NCI-H82 treated with DMSO at 0.1 percent for 48 hours (cell line): ENCODE results near the gene ESRRA.

Experiments
- DNase-seq: peaks from one replicate; lab custom pipeline; 2025; ENCODE audit not compliant: unreplicated experiment; lab: John Stamatoyannopoulos, UW

Gene ESRRA

DNA sequence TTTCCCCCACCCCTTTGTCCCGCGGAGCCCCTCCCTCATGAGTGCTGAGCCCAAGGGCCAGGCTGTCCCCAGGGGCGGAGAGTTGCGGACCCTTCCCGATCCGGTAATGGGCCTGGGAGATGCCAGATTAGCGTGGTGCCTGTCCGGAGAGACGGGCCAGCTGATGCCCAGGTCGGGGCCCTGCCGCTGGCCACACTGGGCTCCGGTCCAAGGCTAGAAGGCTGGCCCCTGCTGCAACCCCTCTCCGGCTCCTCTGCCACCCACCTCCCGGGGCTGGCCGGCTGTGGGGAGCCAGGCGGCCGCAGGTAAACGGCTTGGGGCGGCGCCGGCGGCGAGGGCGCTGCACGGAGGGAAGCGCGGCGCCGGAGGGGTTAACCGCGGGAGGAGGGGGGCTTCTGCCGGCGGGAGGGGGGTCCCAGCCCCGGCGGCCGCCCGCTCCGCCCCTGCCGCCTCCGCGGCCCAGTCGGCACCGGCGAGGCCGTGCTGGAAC is 14.0 kb upstream of the ESRRA start, which contains the start of gene KCNK4:
TSS of gene KCNK4 (plus strand) at position 41 of the 490 bp plus-strand sequence. CDS start 1,717 bp downstream, outside the sequence.
- no peak for DNase-seq

DNA sequence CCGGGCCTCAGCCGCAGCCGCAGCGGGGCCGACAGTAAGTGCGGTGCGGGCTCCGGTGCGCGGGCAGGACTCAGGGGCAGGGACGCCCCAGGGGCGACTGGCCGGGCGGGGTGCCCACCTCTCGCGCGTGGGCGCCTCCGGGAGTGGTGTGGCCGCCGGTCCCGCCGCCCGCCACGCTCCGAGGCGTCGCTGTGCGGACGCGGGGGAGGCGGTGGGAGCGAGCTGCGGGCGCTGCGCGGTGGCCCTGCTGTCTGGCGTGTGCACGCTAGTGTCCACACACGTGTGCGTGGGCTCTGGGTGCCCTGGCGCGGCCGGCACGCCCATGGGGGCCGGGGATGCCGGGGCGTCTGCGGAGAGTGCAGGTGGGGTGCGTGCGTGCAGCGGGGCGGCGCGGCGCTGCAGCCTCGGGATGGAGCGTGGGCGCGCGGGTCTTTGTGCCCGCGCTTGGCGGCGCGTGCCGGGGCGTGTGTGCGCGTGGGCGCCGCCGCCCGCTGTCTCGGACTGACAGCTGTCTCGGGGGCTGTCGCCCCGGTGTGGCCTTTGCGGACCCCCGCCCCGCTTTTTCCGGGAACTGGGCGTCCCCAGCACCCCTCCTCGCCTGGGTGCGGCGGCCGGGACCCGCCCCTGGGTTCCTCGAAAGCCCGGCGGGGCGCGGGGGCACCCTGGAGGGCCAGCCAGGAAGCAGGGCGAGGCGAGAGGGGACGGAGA is 13.4 kb upstream of the ESRRA start:
- DNase-seq: no peak

DNA sequence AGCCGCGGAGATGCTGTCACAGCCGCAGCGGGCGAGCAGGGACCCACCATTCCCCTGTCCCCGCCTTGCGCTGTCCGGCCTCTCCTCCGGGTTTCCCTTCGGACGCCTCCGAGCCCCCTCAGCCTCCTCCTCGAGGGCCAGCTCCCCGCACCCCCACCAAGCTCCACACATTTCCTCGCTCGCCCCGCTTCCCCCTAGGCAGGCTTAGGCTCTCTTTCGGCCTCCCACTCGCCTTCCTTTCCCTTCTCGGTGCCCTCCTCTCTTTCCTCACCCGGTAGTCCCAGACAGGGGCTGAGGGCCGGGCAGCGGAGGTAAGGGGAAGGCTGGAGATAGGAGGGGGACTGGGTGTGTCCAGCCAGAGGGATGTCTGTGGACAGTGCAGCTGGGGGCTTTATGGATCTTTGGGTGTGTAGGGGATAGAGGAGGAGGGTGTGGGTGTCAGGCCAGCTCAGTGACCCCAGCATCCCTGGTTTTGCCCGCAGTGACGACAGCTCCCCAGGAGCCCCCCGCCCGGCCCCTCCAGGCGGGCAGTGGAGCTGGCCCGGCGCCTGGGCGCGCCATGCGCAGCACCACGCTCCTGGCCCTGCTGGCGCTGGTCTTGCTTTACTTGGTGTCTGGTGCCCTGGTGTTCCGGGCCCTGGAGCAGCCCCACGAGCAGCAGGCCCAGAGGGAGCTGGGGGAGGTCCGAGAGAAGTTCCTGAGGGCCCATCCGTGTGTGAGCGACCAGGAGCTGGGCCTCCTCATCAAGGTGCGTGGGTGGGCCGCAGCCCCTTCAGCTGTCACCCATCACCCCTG is 12.7 kb upstream of the ESRRA start:
- DNase-seq: no peak

DNA sequence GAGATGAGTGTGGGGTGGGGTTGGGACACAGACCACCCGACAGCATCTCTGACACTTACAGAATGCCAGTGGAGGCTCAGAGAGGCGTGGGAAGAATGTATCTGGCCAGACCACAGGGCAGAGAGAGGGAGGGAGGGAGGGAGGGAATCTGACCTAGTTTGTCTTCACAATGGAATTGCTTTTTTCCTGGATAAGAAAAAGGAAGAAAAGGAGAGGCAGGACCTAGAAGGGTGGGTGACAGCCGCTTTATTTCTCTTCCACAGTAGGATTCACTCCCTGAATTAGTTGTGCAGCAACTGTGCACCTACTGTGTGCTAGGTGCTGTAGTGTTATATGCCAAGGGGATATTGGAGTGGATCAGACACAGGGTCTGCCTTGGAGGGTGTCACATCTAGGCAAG is 10.6 kb upstream of the ESRRA start:
- DNase-seq: no peak

DNA sequence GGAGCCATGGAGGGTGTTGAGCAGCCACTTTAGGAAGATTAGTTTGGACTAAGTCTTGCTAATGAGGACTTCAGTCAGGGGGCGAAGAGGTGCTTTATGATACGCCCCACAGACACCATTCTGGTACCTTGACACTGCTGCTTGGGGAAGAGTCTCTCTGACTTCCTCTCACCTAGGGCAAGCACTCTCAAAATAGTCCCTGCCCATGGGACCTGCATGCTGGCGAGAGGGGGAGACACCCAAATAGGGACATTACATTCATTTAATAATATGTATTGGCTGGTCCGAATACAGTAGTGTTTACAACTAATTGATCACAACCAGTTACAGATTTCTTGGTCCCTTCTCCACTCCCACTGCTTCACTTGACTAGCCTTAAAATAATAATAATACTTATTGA is 9.6 kb upstream of the ESRRA start:
- no peak for DNase-seq

DNA sequence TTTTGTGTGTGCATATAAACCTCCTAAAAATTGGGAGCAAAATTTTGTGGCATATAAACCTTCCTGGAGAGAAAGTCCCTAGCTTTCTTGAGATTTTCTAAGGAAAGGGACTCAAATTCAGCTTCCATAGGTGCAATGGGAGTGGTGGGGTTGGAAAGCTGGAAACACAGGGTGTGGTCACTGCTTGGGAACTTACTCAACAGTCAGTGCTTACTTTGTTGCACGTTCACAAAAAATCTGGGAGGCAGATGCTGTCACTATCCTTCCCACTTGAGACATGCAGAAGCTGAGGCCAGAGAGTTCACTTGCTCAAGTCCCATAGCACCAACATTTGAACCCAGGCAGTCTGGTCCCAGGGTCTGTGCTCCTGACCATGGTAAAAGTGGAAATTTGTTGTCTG is 9.1 kb upstream of the ESRRA start:
- no peak for DNase-seq

DNA sequence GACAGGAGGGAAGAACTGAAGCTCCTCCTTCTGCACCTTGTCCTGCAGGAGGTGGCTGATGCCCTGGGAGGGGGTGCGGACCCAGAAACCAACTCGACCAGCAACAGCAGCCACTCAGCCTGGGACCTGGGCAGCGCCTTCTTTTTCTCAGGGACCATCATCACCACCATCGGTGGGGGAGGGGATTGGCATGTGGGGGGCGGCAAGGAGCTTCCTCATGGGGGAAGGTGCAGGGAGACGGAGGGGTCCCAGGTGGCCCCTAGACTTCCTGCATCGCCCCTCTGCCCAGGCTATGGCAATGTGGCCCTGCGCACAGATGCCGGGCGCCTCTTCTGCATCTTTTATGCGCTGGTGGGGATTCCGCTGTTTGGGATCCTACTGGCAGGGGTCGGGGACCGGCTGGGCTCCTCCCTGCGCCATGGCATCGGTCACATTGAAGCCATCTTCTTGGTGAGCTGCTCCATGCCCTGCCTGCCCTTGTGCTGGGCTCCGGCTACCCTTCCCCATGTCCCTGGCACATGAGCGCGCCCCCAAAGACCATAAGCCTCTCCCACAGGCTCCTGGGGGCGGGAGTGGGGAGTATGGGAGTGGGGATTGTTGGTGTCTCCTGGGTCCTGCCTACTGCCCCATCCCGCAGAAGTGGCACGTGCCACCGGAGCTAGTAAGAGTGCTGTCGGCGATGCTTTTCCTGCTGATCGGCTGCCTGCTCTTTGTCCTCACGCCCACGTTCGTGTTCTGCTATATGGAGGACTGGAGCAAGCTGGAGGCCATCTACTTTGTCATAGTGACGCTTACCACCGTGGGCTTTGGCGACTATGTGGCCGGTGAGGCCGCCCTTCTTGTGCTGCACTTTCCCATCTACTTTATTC is 8.3 kb upstream of the ESRRA start:
- DNase-seq: no peak

DNA sequence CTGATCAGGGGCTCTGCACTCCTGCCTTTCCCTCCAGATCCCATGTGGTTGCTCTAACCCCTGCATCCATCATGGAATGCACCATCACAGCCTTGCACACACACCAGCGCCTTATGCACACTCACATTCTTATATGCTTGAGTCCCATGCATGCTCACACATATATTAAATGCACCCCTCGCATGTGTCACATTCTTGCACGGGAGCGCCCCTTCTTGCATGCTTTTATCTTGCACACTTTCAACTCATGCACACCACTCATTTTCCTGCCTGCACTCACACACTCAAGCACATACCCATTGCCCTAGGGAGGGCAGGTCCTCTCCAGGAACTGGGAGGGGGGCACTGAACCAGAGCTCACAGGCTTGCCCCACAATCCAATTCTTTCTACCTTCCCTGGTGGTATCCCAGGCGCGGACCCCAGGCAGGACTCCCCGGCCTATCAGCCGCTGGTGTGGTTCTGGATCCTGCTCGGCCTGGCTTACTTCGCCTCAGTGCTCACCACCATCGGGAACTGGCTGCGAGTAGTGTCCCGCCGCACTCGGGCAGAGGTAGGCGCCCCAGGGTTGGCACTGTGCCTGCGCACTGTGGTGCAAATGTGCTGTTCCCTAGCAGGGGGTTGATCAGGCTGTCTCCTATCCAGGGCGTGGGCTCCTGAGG is 7.5 kb upstream of the ESRRA start:
- DNase-seq: no peak

DNA sequence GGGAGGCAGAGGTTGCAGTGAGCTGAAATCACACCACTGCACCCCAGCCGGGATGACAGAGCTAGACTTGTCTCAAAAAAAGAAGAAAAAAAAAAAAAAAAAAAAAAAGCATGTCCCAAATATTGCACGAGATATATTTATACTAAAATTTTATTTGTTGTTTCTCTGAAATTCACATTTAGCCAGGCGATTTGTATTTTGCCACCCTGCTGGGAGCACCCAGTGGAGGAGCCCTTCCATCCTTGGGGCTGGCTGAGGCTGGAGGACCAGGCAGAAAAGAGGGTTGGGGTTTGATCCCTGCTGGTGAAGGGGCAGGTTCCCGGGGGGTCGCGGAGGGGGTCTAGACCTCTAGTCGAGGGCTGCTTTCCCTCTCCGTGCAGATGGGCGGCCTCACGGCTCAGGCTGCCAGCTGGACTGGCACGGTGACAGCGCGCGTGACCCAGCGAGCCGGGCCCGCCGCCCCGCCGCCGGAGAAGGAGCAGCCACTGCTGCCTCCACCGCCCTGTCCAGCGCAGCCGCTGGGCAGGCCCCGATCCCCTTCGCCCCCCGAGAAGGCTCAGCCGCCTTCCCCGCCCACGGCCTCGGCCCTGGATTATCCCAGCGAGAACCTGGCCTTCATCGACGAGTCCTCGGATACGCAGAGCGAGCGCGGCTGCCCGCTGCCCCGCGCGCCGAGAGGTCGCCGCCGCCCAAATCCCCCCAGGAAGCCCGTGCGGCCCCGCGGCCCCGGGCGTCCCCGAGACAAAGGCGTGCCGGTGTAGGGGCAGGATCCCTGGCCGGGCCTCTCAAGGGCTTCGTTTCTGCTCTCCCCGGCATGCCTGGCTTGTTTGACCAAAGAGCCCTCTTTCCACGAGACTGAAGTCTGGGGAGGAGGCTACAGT is 6.1 kb upstream of the ESRRA start:
- DNase-seq: no peak

DNA sequence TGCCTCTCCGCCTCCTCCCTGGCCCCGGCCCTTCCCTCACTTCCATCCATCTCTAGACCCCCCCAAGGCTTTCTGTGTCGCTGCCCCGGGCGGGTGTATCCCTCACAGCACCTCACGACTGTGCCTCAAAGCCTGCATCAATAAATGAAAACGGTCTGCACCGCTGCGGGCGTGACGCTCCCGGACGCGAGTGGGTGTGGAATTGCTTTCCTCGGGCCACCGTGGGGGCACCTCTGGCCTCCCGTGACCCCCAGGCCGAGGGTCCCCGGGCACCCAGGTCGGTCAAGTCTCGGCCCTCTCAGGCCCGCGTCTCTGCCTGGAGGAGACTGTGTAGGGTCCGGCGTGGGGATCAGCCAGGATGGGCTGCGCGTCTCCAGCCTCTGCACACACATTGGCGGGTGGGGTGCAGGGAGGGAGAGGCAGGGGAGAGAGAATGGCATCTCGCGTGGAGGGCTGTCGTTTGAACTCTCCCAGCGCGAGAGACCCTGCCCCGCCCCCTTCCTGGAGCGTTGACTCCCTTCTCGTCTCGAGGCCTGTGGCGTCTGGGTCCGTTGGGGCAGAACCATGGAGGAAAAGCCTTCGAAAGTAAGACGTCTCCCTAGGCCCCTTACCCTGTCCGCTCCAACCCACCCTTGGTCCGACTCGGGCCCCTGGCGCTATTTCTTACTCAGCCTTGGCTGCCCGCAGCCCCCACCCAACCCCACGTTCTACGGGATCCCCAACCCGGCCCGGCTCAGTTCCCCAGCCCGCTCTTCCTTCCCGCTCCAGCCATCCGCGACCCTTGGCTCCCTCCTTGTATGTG is 5.3 kb upstream of the ESRRA start, which contains the start of gene CATSPERZ:
TSS of gene CATSPERZ (plus strand) at position 512 of the 802 bp plus-strand sequence. CDS start at position 565, 53 bp downstream.
- DNase-seq: no peak

DNA sequence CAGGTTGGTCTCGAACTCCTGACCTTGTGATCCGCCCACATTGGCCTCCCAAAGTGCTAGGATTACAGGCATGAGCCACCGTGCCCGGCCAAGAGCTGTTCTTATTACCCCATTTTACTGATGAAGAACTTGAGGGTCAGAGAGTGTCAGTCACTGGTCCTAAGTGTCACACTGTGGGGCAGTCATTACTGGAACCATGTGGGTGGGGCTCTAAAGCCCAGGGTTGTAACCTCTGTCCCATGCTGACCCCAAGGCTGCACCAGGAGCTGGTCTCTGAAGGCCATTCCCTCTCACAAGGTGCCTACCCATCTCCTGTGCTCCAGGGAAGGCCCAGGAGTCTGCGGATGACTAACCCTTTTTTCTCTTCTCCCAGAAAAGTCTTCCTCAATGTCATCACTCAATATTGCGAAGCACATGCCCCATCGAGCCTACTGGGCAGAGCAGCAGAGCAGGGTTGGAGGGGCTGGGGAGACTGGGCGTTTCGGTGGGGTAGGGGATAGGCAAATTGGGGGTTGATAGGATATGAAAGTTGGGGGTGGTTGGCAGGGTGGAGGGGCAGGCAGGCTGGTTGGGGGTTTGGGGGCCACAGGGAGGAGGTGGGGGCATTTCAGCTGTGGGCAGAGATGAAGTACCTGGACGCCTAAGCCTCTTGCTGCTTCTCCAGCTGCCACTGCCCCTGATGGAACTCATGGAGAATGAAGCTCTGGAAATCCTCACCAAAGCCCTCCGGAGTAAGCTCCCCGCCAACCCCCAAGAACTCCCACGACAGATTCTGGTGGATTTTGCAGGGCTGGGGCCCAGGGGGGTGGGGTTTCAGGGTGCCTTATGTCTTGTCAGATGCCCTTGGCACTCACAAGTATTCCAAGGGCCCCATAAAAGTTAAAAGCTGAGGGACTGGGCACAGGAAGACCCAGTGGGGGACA is 2.0 kb upstream of the ESRRA start:
- no peak for DNase-seq

DNA sequence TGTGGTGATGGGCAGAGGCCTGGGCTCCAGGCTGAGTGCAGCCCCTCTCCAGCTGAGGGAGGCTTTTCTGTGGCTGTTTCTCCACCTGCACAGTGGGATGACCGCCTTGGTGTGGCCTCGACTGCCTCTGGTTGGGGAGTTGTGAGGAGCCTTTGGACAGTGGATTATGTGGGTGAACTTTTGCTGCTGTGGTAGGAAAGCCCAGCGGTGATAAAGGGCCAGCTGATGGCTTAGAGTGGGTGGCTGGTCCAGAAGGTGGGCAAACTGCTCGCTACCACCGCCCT is 1.4 kb upstream of the ESRRA start:
- no peak for DNase-seq

DNA sequence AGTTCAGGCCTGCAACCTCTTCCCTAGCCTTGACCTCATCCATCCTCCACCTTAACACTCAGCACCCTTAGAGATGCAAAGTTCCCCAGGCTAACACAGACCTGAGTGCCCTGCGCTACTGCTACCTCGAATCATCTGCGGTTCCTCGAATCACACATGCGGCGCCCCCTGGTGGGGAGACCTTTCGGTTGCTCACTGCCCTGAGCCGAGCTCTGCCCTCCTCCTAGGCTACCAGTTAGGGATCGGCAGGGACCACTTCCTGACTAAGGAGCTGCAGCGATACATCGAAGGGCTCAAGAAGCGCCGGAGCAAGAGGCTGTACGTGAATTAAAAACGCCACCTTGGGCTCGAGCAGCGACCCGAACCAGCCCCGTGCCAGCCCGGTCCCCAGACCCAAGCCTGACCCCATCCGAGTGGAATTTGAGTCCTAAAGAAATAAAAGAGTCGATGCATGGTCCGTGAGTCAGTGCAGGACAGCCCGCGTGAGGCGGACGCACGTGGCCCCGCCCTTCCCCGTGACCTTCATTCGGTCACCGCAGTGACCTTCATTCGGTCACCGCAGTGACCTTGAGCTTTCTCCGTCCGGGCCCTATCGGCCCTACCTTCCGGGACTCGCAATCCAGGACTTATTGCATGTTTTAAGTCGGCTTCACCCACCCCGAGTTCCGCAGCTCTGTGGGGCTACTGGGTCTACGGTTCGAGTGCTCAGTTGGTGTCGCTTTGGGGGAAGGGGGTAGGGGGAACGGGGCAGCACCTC is 830 bp upstream of the ESRRA start:
- peak; percentile 67 for DNase-seq

DNA sequence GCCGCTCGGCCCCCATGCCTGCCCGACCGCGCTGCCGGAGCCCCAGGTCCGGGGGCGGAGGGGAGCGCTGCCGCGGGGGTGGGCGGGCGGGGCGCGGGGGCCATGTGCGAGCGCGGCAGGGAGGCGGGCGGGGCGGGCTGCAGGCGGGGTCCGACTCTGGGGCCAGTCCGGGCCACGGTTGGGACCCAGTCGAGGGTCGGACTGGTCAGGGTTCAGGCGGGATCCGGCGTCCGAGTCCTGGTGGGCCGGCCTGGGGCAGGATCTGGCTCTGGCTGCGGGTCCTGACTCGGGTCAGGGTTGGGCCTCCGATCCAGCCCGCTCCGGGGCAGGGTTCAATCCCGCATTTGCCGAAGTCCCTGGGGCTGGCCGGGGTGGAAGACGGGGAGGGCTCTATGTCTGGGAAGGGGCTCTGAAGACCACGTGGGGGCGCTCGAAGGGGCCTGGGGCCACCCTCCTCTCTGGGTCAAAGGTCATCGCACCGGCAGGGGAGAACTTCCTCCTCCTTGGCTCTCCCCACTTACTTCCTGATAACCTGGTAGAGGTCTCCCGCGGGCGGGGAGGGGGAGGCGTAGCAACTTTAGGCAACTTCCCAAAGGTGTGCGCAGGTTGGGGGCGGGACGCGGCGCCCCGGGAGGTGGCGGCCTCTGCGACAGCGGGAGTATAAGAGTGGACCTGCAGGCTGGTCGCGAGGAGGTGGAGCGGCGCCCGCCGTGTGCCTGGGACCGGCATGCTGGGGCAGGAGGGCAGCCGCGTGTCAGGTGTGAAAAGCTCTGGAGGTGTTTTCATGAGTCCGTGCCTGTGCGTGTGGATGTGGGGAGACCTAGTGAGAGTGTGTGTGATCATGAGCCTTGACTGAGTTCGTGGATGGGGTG is 603 bp downstream of the ESRRA start:
- DNase-seq: peak; percentile 39

DNA sequence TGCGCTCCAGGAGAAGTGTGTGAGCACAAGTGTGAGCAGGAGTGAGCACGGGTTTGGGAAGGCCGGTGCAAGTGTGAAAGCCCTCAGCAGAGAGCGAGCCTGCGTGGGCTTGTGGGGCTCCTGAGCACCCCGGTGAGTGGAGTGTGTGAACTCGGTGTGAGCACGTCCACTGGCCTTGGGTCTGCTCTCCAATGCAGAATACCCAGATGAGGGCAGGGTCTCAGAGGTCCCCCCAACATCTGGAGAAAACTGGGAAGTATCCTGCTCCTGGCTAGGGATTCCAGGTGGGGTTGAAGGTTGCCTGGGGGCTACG is 1.2 kb downstream of the ESRRA start:
- no peak for DNase-seq

DNA sequence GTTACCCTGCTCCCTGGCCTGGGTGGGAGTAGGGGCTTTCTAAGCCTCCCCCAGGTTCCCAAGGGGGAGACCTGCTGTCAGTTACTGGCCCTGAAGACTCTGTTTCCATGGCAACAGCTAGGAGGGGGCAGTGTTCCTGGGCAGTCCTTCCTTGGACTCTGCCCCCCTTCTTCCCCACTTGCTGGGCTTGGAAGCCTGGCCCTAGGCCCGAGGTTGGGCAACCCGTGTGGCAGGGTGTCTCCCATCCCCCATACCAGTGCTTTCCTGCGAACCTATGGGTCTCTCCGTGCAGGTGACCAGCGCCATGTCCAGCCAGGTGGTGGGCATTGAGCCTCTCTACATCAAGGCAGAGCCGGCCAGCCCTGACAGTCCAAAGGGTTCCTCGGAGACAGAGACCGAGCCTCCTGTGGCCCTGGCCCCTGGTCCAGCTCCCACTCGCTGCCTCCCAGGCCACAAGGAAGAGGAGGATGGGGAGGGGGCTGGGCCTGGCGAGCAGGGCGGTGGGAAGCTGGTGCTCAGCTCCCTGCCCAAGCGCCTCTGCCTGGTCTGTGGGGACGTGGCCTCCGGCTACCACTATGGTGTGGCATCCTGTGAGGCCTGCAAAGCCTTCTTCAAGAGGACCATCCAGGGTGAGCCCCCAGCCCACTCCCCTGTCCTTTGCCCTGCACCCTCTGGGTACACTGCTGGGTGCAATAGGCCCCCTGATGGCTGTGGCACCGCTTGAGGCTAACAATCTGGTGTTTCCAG is 1.7 kb downstream of the ESRRA start:
- no peak for DNase-seq
